Esophagus squamous epithelium (tissue), 5 donors: Measurements from ENCODE around the gene DNAJA4. TPM values are rescaled to one million over a fixed set of nuclear protein-coding genes. Genes with fewer than 3 reads are reported as not detected.

Experiments
- DNase-seq: peaks from one replicate; lab custom pipeline; 2025; lab: John Stamatoyannopoulos, UW
- H3K27ac ChIP-seq, 4 donors: fragments of 200-600 bp; sonication (generic); one replicate each; pipeline ENCODE4 v1.5.1; 2016 to 2019; ENCODE audit warnings: mild to moderate bottlenecking in 1 of 4
- H3K27me3 ChIP-seq, 4 donors: fragments of 200-600 bp; sonication (generic); 1 replicate in 3 of 4; 2 replicates in 1 of 4; pipeline versions ENCODE4 v1.5.1 to v1.6.0; 2017 to 2021; ENCODE audit warnings: antibody characterized with exemption in 1 of 4
- H3K36me3 ChIP-seq, 3 donors: fragments of 200-600 bp; sonication (generic); one replicate each; pipeline ENCODE4 v1.5.1; 2016 to 2019
- H3K4me1 ChIP-seq, 3 donors: fragments of 200-600 bp; sonication (generic); one replicate each; pipeline ENCODE4 v1.5.1; 2017 to 2019
- H3K4me3 ChIP-seq, 4 donors: fragments of 200-600 bp; sonication (generic); 1 replicate in 3 of 4; 2 replicates in 1 of 4; pipeline ENCODE4 v1.5.1; 2016 to 2019; ENCODE audit warnings: mild to moderate bottlenecking in 2 of 4, moderate library complexity in 1 of 4
- H3K9me3 ChIP-seq, 3 donors: fragments of 200-600 bp; sonication (generic); one replicate each; pipeline ENCODE4 v1.5.1; 2016 to 2019
- CTCF ChIP-seq, 6 experiments: fragments of 450-650 bp in 4 of 6; fragments of 200-600 bp in 2 of 6; sonication (generic) in 2 of 6; IDR thresholded peaks; one replicate each; pipeline ENCODE4 v1.5.1; 2016 to 2019; ENCODE audit warnings: antibody characterized with exemption in 6 of 6, mild to moderate bottlenecking in 4 of 6, moderate library complexity in 4 of 6
- POLR2A ChIP-seq, 4 donors: fragments of 450-650 bp; IDR thresholded peaks; one replicate each; pipeline ENCODE4 v1.6.1; 2017; ENCODE audit warnings: antibody characterized with exemption in 4 of 4, mild to moderate bottlenecking in 4 of 4, moderate library complexity in 3 of 4
- WGBS, 2 donors: methylation state at CpG; one replicate each; pipeline ENCODE4 v1.1.5; 2018; 5-methylcytosine and 5-hydroxymethylcytosine counted together
- intact Hi-C: fragments of 100-400 bp; cut with DNase I; formaldehyde crosslinking; loops from one replicate; pipeline ENCODE4 v1.15.0; 2022
- total RNA-seq, 4 donors: library from RNA; depleted of rRNA; stranded (reverse); fragments of >200 nt; gene quantifications; one replicate each; pipeline ENCODE4 v1.1.0, GENCODE V29; 2016
- donor health status: DM: yes; HTN: yes; CAD: no.

DNAJA4 gene
- total RNA-seq, 4 donors from 2014 or later: 7.9 to 24.0 (median 15.7) TPM

GRCh38 chr15:78229431-78230406, 34.6 kb upstream of the DNAJA4 start:
- no peaks in the 10 kb centered on the region for H3K36me3 ChIP-seq
- H3K4me3 ChIP-seq: no peak overlapping the region
- 88% methylated on average over 8 to 11 of the region's 17 CpGs for WGBS, 2 donors
- no peak for DNase-seq
- intact Hi-C loops: no loop called here
- H3K27ac ChIP-seq: no peak overlapping the region
- peaks cover 0 to 6% (median 0%) of the 10 kb centered on the region in 3 donors for H3K4me1 ChIP-seq
- no peaks in the 10 kb centered on the region for H3K9me3 ChIP-seq
- peaks cover 0 to 29% (median 0%) of the 10 kb centered on the region in 4 donors for H3K27me3 ChIP-seq
- TF ChIP-seq CTCF (IDR thresholded peaks at IDR 0.05): no peak
- no peak for TF ChIP-seq POLR2A (IDR thresholded peaks at IDR 0.05)

GRCh38 chr15:78232951-78233350, 31.4 kb upstream of the DNAJA4 start:
- Histone ChIP-seq H3K27me3 (peaks cover 0 to 35% (median 0%) of the 10 kb centered on the region in 4 donors), H3K36me3 (no peaks in the 10 kb centered on the region), H3K4me1 (peaks cover 0 to 2% (median 0%) of the 10 kb centered on the region in 3 donors), H3K4me3 (no peak overlapping the region), H3K27ac (no peak overlapping the region), H3K9me3 (no peaks in the 10 kb centered on the region)
- no peak for DNase-seq
- 85 to 88% methylated on average over 2 to 3 of the region's 5 CpGs for WGBS, 2 donors
- intact Hi-C loops: no loop called here
- TF ChIP-seq CTCF (IDR thresholded peaks at IDR 0.05): no peak
- no peak for TF ChIP-seq POLR2A (IDR thresholded peaks at IDR 0.05)

- H3K36me3 ChIP-seq: no peaks in the 10 kb centered on the region
- H3K27ac ChIP-seq: no peak overlapping the region
- intact Hi-C loops: no loop called here
- TF ChIP-seq POLR2A (IDR thresholded peaks at IDR 0.05) (no peak), CTCF (IDR thresholded peaks at IDR 0.05) (no peak)
- no peak for DNase-seq
- no peaks in the 10 kb centered on the region for H3K9me3 ChIP-seq
- H3K27me3 ChIP-seq: peaks cover 0 to 35% (median 0%) of the 10 kb centered on the region in 4 donors
- H3K4me1 ChIP-seq: no peaks in the 10 kb centered on the region
- WGBS, 2 donors: 75 to 76% methylated on average over 10 of the region's 11 CpGs
- H3K4me3 ChIP-seq: no peak overlapping the region
Measured at GRCh38 chr15:78233496-78233895, 30.9 kb upstream of the DNAJA4 start.

- DNase-seq: no peak
- TF ChIP-seq CTCF (IDR thresholded peaks at IDR 0.05): no peak
- TF ChIP-seq POLR2A (IDR thresholded peaks at IDR 0.05): no peak
- H3K4me1 ChIP-seq: no peaks in the 10 kb centered on the region
- no peaks in the 10 kb centered on the region for H3K9me3 ChIP-seq
- H3K4me3 ChIP-seq: no peak within 1 kb of the TSS
- H3K36me3 ChIP-seq: no peaks in the 10 kb centered on the region
- intact Hi-C loops: loop anchor here (5.0 kb wide), 1 partner anchor 52 kb away; no protein-coding TSS in a partner anchor
- H3K27ac ChIP-seq: no peak within 1 kb of the TSS
- H3K27me3 ChIP-seq: peaks cover 0 to 30% (median 0%) of the 10 kb centered on the region in 4 donors
- 76 to 78% methylated on average over 5 to 6 of the region's 6 CpGs for WGBS, 2 donors
Measured at GRCh38 chr15:78234515-78235040, 29.8 kb upstream of the DNAJA4 start, which contains the start of gene ACSBG1. Gene ACSBG1, minus strand, starts transcription at chr15:78234565. Its CDS starts 64 bp downstream, at chr15:78234501.

GRCh38 chr15:78236491-78236890, 27.9 kb upstream of the DNAJA4 start:
- H3K27me3 ChIP-seq: peaks cover 0 to 29% (median 0%) of the 10 kb centered on the region in 4 donors
- no peak overlapping the region for H3K4me3 ChIP-seq
- no peaks in the 10 kb centered on the region for H3K9me3 ChIP-seq
- H3K27ac ChIP-seq: no peak overlapping the region
- 70 to 78% methylated on average over 2 to 6 of the region's 6 CpGs for WGBS, 2 donors
- TF ChIP-seq POLR2A (IDR thresholded peaks at IDR 0.05) (no peak), CTCF (IDR thresholded peaks at IDR 0.05) (no peak)
- H3K36me3 ChIP-seq: no peaks in the 10 kb centered on the region
- DNase-seq: no peak
- intact Hi-C loops: loop anchor here (5.0 kb wide), 1 partner anchor 54 kb away; no protein-coding TSS in a partner anchor
- H3K4me1 ChIP-seq: peaks cover 0 to 6% (median 0%) of the 10 kb centered on the region in 3 donors
